ENCODE results near the gene CES2. TPM values are rescaled to one million over a fixed set of nuclear protein-coding genes. Genes with fewer than 3 reads are reported as not detected.

Gene CES2
- total RNA-seq, 2 experiments from 2014 or later: 59.3 to 62.6 TPM

DNA sequence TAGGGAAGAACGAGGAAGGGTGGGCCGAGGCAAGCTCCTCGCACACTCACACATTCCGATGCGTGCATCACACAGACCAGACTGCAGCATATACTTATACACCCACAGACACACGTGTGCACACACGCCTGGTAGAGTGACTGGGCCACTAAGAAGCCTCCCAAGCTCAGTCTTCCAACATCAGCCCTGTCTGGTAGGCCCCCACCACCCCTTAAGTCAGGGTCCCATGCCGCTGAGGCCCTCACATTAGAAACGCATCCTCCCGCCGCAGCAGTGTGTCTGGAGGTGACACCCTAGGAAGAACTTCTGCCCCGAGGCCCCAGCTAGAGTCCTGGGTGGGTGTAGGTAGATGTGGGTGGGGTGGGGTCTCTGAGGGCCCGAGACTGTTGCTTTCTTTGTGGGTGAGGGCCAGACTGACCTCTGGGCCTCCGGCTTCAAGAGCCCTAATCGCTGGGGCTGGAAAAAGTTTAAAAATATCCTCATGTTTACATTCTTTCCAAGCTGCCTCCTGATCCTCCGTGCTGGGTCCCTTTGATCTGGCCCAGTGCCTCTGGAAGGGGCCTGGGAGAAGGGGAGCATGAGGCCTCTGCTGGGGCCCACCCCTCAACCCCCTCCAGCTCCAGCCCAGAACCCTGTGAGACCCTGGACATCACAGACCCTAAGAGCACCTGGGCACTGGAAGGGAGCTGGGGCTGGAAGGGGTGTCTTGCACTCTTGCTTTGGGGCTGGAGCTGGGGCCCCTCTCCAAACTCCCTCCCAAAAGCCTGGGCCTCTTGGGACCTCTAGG, 30.3 kb upstream of the CES2 start:
- no peaks in the 10 kb centered on the region for H3K36me3 ChIP-seq (ENCODE audit: insufficient read depth, low read length)
- no peak overlapping the region for H3K27ac ChIP-seq (ENCODE audit: low read depth in 1 of 2, low read length in 2 of 2)
- CTCF ChIA-PET: no interaction called here
- ATAC-seq (ENCODE audit: poor library complexity) (no peak), DNase-seq (no peak)
- POLR2A ChIA-PET: no interaction called here
- Mint-ChIP-seq H3K4me3 (no peak overlapping the region), H3K4me1 (ENCODE audit: low read depth) (peaks cover 12% of the 10 kb centered on the region), H3K27ac (no peak overlapping the region), H3K36me3 (ENCODE audit: low read depth) (no peaks in the 10 kb centered on the region), H3K9me3 (no peaks in the 10 kb centered on the region), H3K27me3 (no peaks in the 10 kb centered on the region)
- peaks cover 8% of the 10 kb centered on the region for H3K4me1 ChIP-seq (ENCODE audit: insufficient read depth, low read length)
- no peak overlapping the region for H3K4me3 ChIP-seq (ENCODE audit: low read length)
- intact Hi-C loops (cut with DNase I, micrococcal nuclease): no loop called here
- no peaks in the 10 kb centered on the region for H3K9me3 ChIP-seq (ENCODE audit: control insufficient read depth in 1 of 2, insufficient read depth in 1 of 2, low read length in 2 of 2)
- TF ChIP-seq, protein P1, sequence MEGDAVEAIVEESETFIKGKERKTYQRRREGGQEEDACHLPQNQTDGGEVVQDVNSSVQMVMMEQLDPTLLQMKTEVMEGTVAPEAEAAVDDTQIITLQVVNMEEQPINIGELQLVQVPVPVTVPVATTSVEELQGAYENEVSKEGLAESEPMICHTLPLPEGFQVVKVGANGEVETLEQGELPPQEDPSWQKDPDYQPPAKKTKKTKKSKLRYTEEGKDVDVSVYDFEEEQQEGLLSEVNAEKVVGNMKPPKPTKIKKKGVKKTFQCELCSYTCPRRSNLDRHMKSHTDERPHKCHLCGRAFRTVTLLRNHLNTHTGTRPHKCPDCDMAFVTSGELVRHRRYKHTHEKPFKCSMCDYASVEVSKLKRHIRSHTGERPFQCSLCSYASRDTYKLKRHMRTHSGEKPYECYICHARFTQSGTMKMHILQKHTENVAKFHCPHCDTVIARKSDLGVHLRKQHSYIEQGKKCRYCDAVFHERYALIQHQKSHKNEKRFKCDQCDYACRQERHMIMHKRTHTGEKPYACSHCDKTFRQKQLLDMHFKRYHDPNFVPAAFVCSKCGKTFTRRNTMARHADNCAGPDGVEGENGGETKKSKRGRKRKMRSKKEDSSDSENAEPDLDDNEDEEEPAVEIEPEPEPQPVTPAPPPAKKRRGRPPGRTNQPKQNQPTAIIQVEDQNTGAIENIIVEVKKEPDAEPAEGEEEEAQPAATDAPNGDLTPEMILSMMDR (IDR thresholded peaks at IDR 0.05): no peak
- no peaks in the 10 kb centered on the region for H3K27me3 ChIP-seq (ENCODE audit: control insufficient read depth in 1 of 2, insufficient read depth in 2 of 2, low read length in 2 of 2)

DNA sequence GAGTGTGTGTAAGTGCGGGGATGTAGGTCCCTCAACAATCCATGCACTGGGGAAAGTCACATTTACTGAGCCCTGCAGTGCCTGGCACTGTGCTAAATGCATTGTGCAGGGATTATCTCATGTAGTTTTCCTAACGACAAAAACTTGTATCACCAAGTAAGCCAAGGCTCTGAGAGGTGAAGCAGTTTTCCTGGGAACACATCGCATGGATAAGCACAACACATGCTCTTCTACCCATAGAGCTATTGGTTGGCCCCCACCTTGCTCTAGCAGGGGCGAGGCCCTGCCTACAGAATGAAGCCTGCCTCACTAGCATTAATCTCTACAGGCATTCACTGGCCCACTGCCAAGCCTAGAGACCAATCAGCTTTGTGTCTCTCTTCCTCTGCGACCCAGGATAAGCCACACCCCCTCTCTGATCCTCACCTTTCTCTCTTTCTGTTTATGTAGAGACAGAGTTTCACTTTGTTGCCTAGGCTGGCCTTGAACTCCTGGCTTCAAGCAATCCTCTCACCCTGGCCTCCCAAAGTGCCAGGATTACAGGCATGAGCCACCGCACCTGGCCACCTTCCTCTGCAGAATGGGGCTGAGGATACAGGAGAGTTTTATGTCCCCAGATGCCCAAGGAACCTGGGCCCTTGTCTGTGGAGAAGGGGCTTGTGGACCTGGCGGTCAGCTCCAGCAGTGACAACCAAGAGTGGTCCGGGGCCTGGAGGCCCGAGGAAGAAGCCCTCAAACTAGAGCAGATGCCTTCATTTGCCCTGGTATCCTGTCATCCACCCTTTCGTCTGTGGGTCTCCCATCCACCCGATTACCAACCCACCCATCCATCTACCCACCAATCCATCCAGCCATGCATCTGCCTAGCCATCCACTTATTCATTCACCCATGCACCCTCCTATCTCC, 29.4 kb upstream of the CES2 start:
- Histone ChIP-seq H3K36me3 (ENCODE audit: insufficient read depth, low read length) (no peaks in the 10 kb centered on the region), H3K27ac (ENCODE audit: low read depth in 1 of 2, low read length in 2 of 2) (no peak overlapping the region), H3K4me1 (ENCODE audit: insufficient read depth, low read length) (peaks cover 8% of the 10 kb centered on the region), H3K4me3 (ENCODE audit: low read length) (no peak overlapping the region), H3K27me3 (ENCODE audit: control insufficient read depth in 1 of 2, insufficient read depth in 2 of 2, low read length in 2 of 2) (no peaks in the 10 kb centered on the region), H3K9me3 (ENCODE audit: control insufficient read depth in 1 of 2, insufficient read depth in 1 of 2, low read length in 2 of 2) (no peaks in the 10 kb centered on the region)
- Mint-ChIP-seq H3K4me3 (no peak overlapping the region), H3K27me3 (no peaks in the 10 kb centered on the region), H3K36me3 (ENCODE audit: low read depth) (no peaks in the 10 kb centered on the region), H3K27ac (no peak overlapping the region), H3K4me1 (ENCODE audit: low read depth) (peaks cover 12% of the 10 kb centered on the region), H3K9me3 (no peaks in the 10 kb centered on the region)
- peak; percentile 16 to 66 (median 36) for DNase-seq
- intact Hi-C loops (cut with DNase I, micrococcal nuclease): no loop called here
- CTCF ChIA-PET: no interaction called here
- TF ChIP-seq, protein P1 (IDR thresholded peaks at IDR 0.05): no peak
- POLR2A ChIA-PET: no interaction called here
- ATAC-seq (ENCODE audit: poor library complexity): peak; percentile 86

DNA sequence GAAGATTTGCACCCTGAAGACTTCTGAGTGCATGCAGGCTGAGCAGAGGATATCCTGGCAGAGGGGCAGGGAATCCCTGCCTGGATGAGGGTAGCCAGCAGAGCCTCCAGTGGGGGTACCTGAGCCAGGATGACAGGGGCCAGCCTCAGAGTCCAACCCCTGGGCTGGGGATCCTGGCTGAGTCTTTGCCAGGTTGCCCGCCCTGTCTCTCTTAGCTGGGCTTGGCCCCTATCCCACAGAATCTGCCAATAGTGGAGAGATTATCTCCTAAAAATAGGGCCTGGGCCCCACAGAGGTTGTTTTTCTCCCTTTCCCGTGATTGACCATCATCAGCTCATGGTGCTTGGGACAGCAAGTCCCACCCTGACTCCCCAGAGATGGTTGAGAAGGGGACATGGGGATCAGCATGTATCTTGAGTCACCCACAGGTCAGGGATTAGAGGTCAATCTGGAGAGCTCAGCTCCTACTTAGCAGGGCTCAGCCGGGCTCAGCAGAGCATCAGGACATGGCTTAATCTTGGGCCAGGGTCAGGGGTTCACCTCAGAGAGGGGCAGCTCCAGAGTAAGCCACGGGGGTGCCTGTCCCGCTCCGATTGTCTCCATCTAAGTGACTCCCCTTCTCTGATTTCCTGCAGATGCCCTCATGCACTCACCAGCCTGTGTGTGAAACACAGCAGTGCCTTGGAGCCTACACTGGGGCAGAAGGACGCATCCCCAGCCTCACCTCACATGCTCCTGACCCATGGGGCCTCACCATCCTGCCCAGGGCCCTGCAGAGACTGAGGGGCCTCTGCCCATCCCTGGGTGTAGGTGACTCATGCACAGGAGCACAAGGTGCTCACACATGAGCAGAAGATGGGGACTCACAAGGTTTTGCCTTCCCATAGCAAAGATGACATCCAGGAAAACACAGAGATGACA, 28.1 kb upstream of the CES2 start:
- no peak overlapping the region for H3K27ac ChIP-seq (ENCODE audit: low read depth in 1 of 2, low read length in 2 of 2)
- H3K27me3 ChIP-seq (ENCODE audit: control insufficient read depth in 1 of 2, insufficient read depth in 2 of 2, low read length in 2 of 2): no peaks in the 10 kb centered on the region
- intact Hi-C loops (cut with DNase I, micrococcal nuclease): no loop called here
- Mint-ChIP-seq H3K4me1 (ENCODE audit: low read depth) (peaks cover 12% of the 10 kb centered on the region), H3K27me3 (no peaks in the 10 kb centered on the region), H3K36me3 (ENCODE audit: low read depth) (no peaks in the 10 kb centered on the region), H3K9me3 (no peaks in the 10 kb centered on the region), H3K27ac (no peak overlapping the region), H3K4me3 (no peak overlapping the region)
- DNase-seq: no peak
- no peak overlapping the region for H3K4me3 ChIP-seq (ENCODE audit: low read length)
- CTCF ChIA-PET: no interaction called here
- TF ChIP-seq, protein P1 (IDR thresholded peaks at IDR 0.05): no peak
- POLR2A ChIA-PET: no interaction called here
- no peaks in the 10 kb centered on the region for H3K36me3 ChIP-seq (ENCODE audit: insufficient read depth, low read length)
- no peaks in the 10 kb centered on the region for H3K9me3 ChIP-seq (ENCODE audit: control insufficient read depth in 1 of 2, insufficient read depth in 1 of 2, low read length in 2 of 2)
- ATAC-seq (ENCODE audit: poor library complexity): no peak
- H3K4me1 ChIP-seq (ENCODE audit: insufficient read depth, low read length): peaks cover 8% of the 10 kb centered on the region
